Measurements from ENCODE around the gene AFF3. TPM values are rescaled to one million over a fixed set of nuclear protein-coding genes. Genes with fewer than 3 reads are reported as not detected.

Gene AFF3
- total RNA-seq, 1 experiment from 2014 or later = 0.05 TPM

GRCh38 chr2:99611786-99612185 is 530.6 kb downstream of the AFF3 start:
- no peaks in the 10 kb centered on the region for H3K9me3 ChIP-seq
- no peaks in the 10 kb centered on the region for H3K36me3 ChIP-seq (ENCODE audit: control insufficient read depth, insufficient read depth, low read length)
- Mint-ChIP-seq H3K36me3 (ENCODE audit: insufficient read depth, unreplicated experiment) (no peaks in the 10 kb centered on the region), H3K9me3 (ENCODE audit: unreplicated experiment) (no peaks in the 10 kb centered on the region), H3K27me3 (ENCODE audit: insufficient read depth, unreplicated experiment) (peaks cover 11% of the 10 kb centered on the region), H3K4me1 (ENCODE audit: low read depth, unreplicated experiment) (peaks cover 6% of the 10 kb centered on the region), H3K4me3 (ENCODE audit: unreplicated experiment) (no peak overlapping the region), H3K27ac (ENCODE audit: unreplicated experiment) (no peak overlapping the region)
- H3K4me3 ChIP-seq (ENCODE audit: low read depth, low read length) = no peak overlapping the region
- intact Hi-C loops (cut with micrococcal nuclease; ENCODE audit: unreplicated experiment) = no loop called here
- no peaks in the 10 kb centered on the region; the same call in 1 of the 2 replicates for H3K27me3 ChIP-seq (replicated peaks; ENCODE audit: control insufficient read depth, insufficient read depth, low read length)
- ChIA-PET CTCF (interaction anchor here (2.3 kb wide), 1 partner anchor 53 kb away, joined by 4 read pairs; no protein-coding TSS in a partner anchor), POLR2A (no interaction called here)
- no peak for DNase-seq
- no TSS peak for BruUV-seq (replicated peaks)
- no peak for TF ChIP-seq CTCF (IDR thresholded peaks at IDR 0.05; ENCODE audit: insufficient read depth in 1 of 2, low read depth in 1 of 2, low read length in 1 of 2, severe bottlenecking in 1 of 2, unreplicated experiment in 1 of 2)
- H3K4me1 ChIP-seq = peaks cover 8% of the 10 kb centered on the region; the same call in 1 of the 2 replicates

DNA sequence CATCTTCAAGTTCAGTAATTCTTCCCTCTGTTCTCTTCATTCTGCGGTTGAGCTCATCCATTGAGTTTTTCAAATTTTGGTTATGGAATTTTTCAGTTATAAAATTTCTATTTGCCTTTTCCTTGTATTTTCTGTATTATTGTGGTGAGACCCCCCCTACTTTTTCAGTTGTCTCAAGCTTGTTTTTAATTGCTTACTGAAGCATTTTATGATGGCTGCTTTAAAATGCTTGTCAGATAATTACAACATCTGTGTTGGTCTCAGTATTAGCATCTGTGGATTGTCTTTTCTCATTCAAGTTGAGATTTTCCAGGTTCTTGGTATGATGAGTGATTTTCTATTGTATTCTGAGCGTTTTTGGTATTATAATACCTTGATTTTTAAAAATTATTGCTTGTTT is 531.4 kb downstream of the AFF3 start:
- no peaks in the 10 kb centered on the region for H3K9me3 Mint-ChIP-seq (ENCODE audit: unreplicated experiment)
- BruUV-seq (replicated peaks) = no TSS peak
- H3K27me3 Mint-ChIP-seq (ENCODE audit: insufficient read depth, unreplicated experiment) = peaks cover 11% of the 10 kb centered on the region
- no peaks in the 10 kb centered on the region for H3K36me3 ChIP-seq (ENCODE audit: control insufficient read depth, insufficient read depth, low read length)
- no peaks in the 10 kb centered on the region for H3K9me3 ChIP-seq
- intact Hi-C loops (cut with micrococcal nuclease; ENCODE audit: unreplicated experiment) = no loop called here
- H3K36me3 Mint-ChIP-seq (ENCODE audit: insufficient read depth, unreplicated experiment) = no peaks in the 10 kb centered on the region
- H3K4me1 ChIP-seq = peaks cover 8% of the 10 kb centered on the region; the same call in 1 of the 2 replicates
- no peak for TF ChIP-seq CTCF (IDR thresholded peaks at IDR 0.05; ENCODE audit: insufficient read depth in 1 of 2, low read depth in 1 of 2, low read length in 1 of 2, severe bottlenecking in 1 of 2, unreplicated experiment in 1 of 2)
- POLR2A ChIA-PET = no interaction called here
- no peak overlapping the region for H3K4me3 Mint-ChIP-seq (ENCODE audit: unreplicated experiment)
- H3K4me1 Mint-ChIP-seq (ENCODE audit: low read depth, unreplicated experiment) = peaks cover 6% of the 10 kb centered on the region
- no peak overlapping the region for H3K4me3 ChIP-seq (ENCODE audit: low read depth, low read length)
- CTCF ChIA-PET = no interaction called here
- DNase-seq = no peak
- H3K27me3 ChIP-seq (replicated peaks; ENCODE audit: control insufficient read depth, insufficient read depth, low read length) = no peaks in the 10 kb centered on the region; the same call in 1 of the 2 replicates
- no peak overlapping the region for H3K27ac Mint-ChIP-seq (ENCODE audit: unreplicated experiment)

DNA sequence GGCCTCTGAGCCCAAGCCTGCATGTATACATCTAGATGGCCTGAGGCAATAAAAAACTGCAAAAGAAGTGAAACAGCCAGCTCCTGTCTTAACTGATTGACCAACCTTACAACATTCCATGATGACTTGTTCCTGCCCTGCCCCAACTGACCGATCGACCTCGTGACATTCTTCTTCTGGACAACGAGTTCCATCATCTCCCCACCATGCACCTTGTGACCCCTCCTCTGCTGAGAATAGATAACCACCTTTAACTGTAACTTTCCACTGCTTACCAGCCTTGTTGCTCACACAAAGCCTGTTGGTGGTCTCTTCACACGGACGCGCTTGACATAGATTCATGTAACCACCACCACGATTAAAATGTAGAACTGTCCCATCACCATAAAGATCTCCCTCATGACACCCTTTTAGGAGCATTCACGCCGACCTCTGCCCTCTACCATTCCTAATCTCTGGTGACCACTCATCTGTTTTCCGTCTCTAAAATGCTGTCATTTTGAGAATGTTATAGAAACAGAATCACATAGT is 532.5 kb downstream of the AFF3 start:
- H3K27me3 Mint-ChIP-seq (ENCODE audit: insufficient read depth, unreplicated experiment) = peaks cover 11% of the 10 kb centered on the region
- intact Hi-C loops (cut with micrococcal nuclease; ENCODE audit: unreplicated experiment) = no loop called here
- H3K36me3 Mint-ChIP-seq (ENCODE audit: insufficient read depth, unreplicated experiment) = no peaks in the 10 kb centered on the region
- H3K4me3 ChIP-seq (ENCODE audit: low read depth, low read length) = no peak overlapping the region
- no TSS peak for BruUV-seq (replicated peaks)
- no peak overlapping the region for H3K27ac Mint-ChIP-seq (ENCODE audit: unreplicated experiment)
- H3K27me3 ChIP-seq (replicated peaks; ENCODE audit: control insufficient read depth, insufficient read depth, low read length) = no peaks in the 10 kb centered on the region
- H3K9me3 Mint-ChIP-seq (ENCODE audit: unreplicated experiment) = no peaks in the 10 kb centered on the region
- H3K4me1 Mint-ChIP-seq (ENCODE audit: low read depth, unreplicated experiment) = peaks cover 6% of the 10 kb centered on the region
- peaks cover 8% of the 10 kb centered on the region; the same call in 1 of the 2 replicates for H3K4me1 ChIP-seq
- H3K36me3 ChIP-seq (ENCODE audit: control insufficient read depth, insufficient read depth, low read length) = no peaks in the 10 kb centered on the region
- no peaks in the 10 kb centered on the region for H3K9me3 ChIP-seq
- no peak for TF ChIP-seq CTCF (IDR thresholded peaks at IDR 0.05; ENCODE audit: insufficient read depth in 1 of 2, low read depth in 1 of 2, low read length in 1 of 2, severe bottlenecking in 1 of 2, unreplicated experiment in 1 of 2)
- POLR2A ChIA-PET = no interaction called here
- H3K4me3 Mint-ChIP-seq (ENCODE audit: unreplicated experiment) = no peak overlapping the region
- DNase-seq = peak; percentile 26 to 61
- CTCF ChIA-PET = interaction anchor here (1.0 kb wide), 1 partner anchor 51 kb away, joined by 3 read pairs; no protein-coding TSS in a partner anchor
